HG02678 (cell line): Measurements from ENCODE around the gene ST3GAL6.

Source experiments
- ATAC-seq: cut with Tn5 transposase; IDR thresholded peaks from one replicate; pipeline ENCODE4 v1.9.1; 2021; ENCODE audit warnings: mild to moderate bottlenecking, moderate library complexity; ENCODE audit not compliant: unreplicated experiment

ST3GAL6 gene

DNA sequence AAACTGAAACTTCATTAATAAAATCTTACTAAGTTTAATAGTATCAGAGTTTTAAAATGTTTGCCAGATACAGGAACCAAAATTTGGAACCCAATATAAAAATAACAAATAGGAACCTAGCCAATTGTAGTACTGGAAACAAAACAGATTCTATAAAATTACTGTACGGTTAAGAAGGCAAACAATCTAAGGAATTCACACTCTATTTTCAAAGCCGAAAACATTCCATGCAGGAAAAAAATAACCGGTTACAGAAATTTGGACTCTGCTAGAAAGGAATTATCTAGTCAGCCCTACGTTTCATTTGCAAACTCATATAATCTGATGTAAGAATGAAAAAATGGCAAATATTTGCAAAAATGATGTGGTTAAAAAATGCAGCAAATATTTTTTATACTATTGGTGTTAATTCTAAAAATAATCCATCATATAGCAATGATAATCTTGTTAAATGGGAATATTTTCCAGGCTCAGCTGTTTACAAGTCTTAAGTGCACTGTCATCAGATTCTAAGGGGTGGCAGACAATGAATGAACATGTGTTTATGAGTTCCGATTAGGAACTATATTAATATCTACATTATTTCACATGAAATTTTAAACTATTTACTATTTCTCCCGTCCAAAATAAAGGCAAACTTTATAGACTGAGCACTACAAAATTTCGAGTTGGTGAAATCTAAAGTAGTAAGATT, 80.3 kb downstream of the ST3GAL6 start:
- ATAC-seq = no peak
